Sigmoid colon (tissue), 7 donors: ENCODE measurements around the gene KRT75. TPM values are rescaled to one million over a fixed set of nuclear protein-coding genes. Genes with fewer than 3 reads are reported as not detected.
A peak's percentile ranks its signal among the peaks of the same experiment; 100 is the strongest.

ENCODE experiments used
- DNase-seq: peaks from one replicate; pipeline ENCODE4 v3.0.0-alpha.2; 2019
- H3K27ac ChIP-seq, 4 donors: fragments of 200-600 bp; sonication (generic); one replicate each; pipeline ENCODE4 v1.5.1; 2016 to 2019; ENCODE audit warnings: mild to moderate bottlenecking in 1 of 4
- H3K27me3 ChIP-seq, 3 donors: fragments of 200-600 bp; sonication (generic); one replicate each; pipeline ENCODE4 v1.5.1; 2019; ENCODE audit warnings: mild to moderate bottlenecking in 1 of 3
- H3K36me3 ChIP-seq, 4 donors: fragments of 200-600 bp; sonication (generic); one replicate each; pipeline ENCODE4 v1.5.1; 2016 to 2019
- H3K4me1 ChIP-seq, 4 donors: fragments of 200-600 bp; sonication (generic); one replicate each; pipeline ENCODE4 v1.5.1; 2017 to 2019
- H3K4me3 ChIP-seq, 4 donors: fragments of 200-600 bp; sonication (generic); one replicate each; pipeline ENCODE4 v1.5.1; 2017 to 2019; ENCODE audit warnings: mild to moderate bottlenecking in 2 of 4, moderate library complexity in 1 of 4
- H3K9me3 ChIP-seq, 4 donors: fragments of 200-600 bp in 3 of 4; sonication (generic) in 3 of 4; one replicate each; pipeline versions ENCODE4 v1.5.1 to v1.6.1; 2013 to 2019
- EP300 ChIP-seq, 4 donors: sonication (generic); formaldehyde crosslinking; IDR thresholded peaks; one replicate each; pipeline ENCODE4 v1.6.1; 2017; ENCODE audit warnings: antibody characterized with exemption in 4 of 4
- POLR2A ChIP-seq, 2 donors: fragments of 450-650 bp; IDR thresholded peaks; one replicate each; pipeline ENCODE4 v1.6.1; 2016; ENCODE audit warnings: antibody characterized with exemption in 2 of 2, mild to moderate bottlenecking in 2 of 2, moderate library complexity in 2 of 2
- POLR2AphosphoS5 ChIP-seq, 4 donors: sonication (generic); formaldehyde crosslinking; IDR thresholded peaks; one replicate each; pipeline ENCODE4 v1.6.1; 2017; ENCODE audit warnings: antibody characterized with exemption in 4 of 4
- WGBS, 2 donors: extraction: QIAGEN DNeasy Blood & Tissue Kit; methylation state at CpG; one replicate each; pipeline ENCODE4 v1.1.7; 2013; 5-methylcytosine and 5-hydroxymethylcytosine counted together
- intact Hi-C: fragments of 100-400 bp; cut with DNase I; formaldehyde crosslinking; loops from one replicate; pipeline ENCODE4 v1.15.1; 2023
- polyA plus RNA-seq, 3 donors: library from polyadenylated mRNA; stranded (reverse); fragments of 200-250 nt; gene quantifications; one replicate each; pipeline ENCODE4 v1.2.3, GENCODE V29; 2013
- total RNA-seq, 4 donors: library from RNA; depleted of rRNA; stranded (reverse); fragments of >200 nt; gene quantifications; one replicate each; pipeline ENCODE4 v1.1.0, GENCODE V29; 2016
- TF ChIP-seq, protein P1 (sequence below), 4 experiments: fragments of 450-650 bp in 3 of 4; fragments of 200-600 bp in 1 of 4; IDR thresholded peaks; one replicate each; pipeline ENCODE4 v1.5.1; 2016 to 2019; ENCODE audit warnings: antibody characterized with exemption in 4 of 4, mild to moderate bottlenecking in 3 of 4, moderate library complexity in 2 of 4
- donor health status: healthy with polysubstance abuse.
- donor health status: Bipolar disorder and iron deficiency.
- donor health status: healthy.

KRT75 gene
- total and polyA plus RNA-seq, 7 donors = 0.04 TPM; not detected in 6

GRCh38 chr12:52445876-52446275 lies 11.7 kb upstream of the KRT75 start:
- Histone ChIP-seq H3K36me3 (no peaks in the 10 kb centered on the region), H3K27me3 (no peaks in the 10 kb centered on the region), H3K9me3 (no peaks in the 10 kb centered on the region), H3K4me3 (no peak overlapping the region), H3K4me1 (peaks cover 0 to 17% (median 6%) of the 10 kb centered on the region in 4 donors), H3K27ac (no peak overlapping the region)
- intact Hi-C loops = no loop called here
- WGBS, 2 donors = 65 to 73% methylated on average over 3 of the region's 3 CpGs
- no peak for DNase-seq
- TF ChIP-seq EP300 (IDR thresholded peaks at IDR 0.05) (no peak), POLR2AphosphoS5 (IDR thresholded peaks at IDR 0.05) (no peak)

DNA sequence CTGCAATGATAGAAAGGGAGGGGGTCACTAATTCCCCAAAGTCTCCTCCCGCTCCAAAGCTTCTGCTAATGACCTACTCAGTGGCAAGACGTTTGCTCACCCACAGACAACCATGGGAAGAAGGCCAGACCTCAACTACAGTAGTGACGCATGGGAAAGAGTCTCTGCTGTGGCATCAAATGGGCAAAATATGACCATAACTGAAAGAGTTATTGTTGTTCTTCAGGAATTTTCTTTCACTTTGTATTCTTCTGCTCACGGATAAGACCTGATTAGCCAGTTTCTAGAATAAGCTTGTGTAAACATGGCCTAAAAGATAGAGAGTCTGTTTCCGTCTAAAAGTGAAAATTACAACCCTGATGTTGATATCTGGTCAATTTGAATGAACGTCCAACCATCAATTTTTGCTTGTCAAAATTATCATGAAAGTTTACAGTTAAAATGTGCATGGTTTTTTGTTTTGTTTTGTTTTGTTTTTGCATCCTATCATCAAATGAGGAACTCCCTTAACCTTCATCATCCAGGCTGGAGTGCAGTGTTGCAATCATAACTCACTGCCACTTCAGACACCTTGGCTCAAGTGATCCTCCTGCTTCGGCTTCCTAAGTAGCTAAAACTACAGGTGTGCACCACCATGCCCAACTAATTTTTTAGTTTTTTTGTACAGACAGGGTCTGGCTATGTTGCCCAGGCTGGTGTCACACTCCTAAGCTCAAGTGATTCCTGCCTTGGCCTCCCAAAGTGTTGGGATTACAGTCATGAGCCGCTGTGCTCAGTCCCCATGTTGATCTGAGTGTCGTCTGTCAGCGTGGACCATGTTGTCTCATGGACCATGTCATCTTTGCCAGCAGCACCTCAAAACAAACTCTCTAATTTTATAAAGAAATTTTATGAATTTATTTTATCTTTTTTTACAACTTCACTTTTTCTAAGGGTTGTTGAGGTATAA lies 10.8 kb upstream of the KRT75 start:
- Histone ChIP-seq H3K4me3 (no peak overlapping the region), H3K27me3 (no peaks in the 10 kb centered on the region), H3K27ac (no peak overlapping the region), H3K9me3 (no peaks in the 10 kb centered on the region), H3K36me3 (no peaks in the 10 kb centered on the region), H3K4me1 (peaks cover 0 to 24% (median 8%) of the 10 kb centered on the region in 4 donors)
- intact Hi-C loops = no loop called here
- WGBS, 2 donors = 49 to 71% methylated on average over 10 of the region's 10 CpGs
- TF ChIP-seq, protein P1, sequence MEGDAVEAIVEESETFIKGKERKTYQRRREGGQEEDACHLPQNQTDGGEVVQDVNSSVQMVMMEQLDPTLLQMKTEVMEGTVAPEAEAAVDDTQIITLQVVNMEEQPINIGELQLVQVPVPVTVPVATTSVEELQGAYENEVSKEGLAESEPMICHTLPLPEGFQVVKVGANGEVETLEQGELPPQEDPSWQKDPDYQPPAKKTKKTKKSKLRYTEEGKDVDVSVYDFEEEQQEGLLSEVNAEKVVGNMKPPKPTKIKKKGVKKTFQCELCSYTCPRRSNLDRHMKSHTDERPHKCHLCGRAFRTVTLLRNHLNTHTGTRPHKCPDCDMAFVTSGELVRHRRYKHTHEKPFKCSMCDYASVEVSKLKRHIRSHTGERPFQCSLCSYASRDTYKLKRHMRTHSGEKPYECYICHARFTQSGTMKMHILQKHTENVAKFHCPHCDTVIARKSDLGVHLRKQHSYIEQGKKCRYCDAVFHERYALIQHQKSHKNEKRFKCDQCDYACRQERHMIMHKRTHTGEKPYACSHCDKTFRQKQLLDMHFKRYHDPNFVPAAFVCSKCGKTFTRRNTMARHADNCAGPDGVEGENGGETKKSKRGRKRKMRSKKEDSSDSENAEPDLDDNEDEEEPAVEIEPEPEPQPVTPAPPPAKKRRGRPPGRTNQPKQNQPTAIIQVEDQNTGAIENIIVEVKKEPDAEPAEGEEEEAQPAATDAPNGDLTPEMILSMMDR (IDR thresholded peaks at IDR 0.05) = no peak
- TF ChIP-seq POLR2A (IDR thresholded peaks at IDR 0.05) (no peak), POLR2AphosphoS5 (IDR thresholded peaks at IDR 0.05) (no peak), EP300 (IDR thresholded peaks at IDR 0.05) (no peak)
- DNase-seq = no peak

GRCh38 chr12:52443966-52444365 lies 9.8 kb upstream of the KRT75 start:
- no peak overlapping the region for H3K4me3 ChIP-seq
- no peaks in the 10 kb centered on the region for H3K27me3 ChIP-seq
- 93 to 94% methylated on average over 3 of the region's 3 CpGs for WGBS, 2 donors
- intact Hi-C loops = no loop called here
- no peaks in the 10 kb centered on the region for H3K9me3 ChIP-seq
- no peak overlapping the region for H3K27ac ChIP-seq
- peaks cover 0 to 24% (median 8%) of the 10 kb centered on the region in 4 donors for H3K4me1 ChIP-seq
- no peaks in the 10 kb centered on the region for H3K36me3 ChIP-seq
- no peak for TF ChIP-seq EP300 (IDR thresholded peaks at IDR 0.05)
- TF ChIP-seq POLR2AphosphoS5 (IDR thresholded peaks at IDR 0.05) = no peak
- TF ChIP-seq, protein P1 (IDR thresholded peaks at IDR 0.05) = no peak
- TF ChIP-seq POLR2A (IDR thresholded peaks at IDR 0.05) = no peak
- no peak for DNase-seq

DNA sequence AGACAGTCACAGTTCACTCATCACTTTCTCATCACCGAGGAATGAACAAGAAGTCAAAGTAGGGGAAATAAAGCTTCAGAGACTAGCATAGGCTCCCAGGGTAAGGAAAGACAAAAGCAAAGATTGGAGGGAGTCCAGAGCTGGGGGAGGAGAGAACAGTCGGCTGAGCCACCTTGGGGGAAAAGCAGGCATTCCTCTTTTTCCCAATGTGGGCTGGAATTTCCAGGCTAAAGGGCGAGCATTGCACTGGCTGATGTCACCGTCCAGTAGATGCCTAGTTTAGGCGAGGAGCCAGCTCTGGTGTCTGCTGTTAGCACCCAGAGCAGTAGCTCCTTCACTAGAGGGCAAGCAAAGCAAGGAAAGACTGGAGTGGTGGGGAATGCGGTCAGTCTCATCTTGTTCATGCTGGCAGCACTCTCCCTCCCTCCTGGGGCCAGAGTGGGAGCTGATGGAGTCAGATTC lies 8.5 kb upstream of the KRT75 start:
- no peak for DNase-seq
- no peak overlapping the region for H3K4me3 ChIP-seq
- no peaks in the 10 kb centered on the region for H3K9me3 ChIP-seq
- no peaks in the 10 kb centered on the region for H3K27me3 ChIP-seq
- TF ChIP-seq EP300 (IDR thresholded peaks at IDR 0.05) (no peak), POLR2AphosphoS5 (IDR thresholded peaks at IDR 0.05) (no peak)
- peaks cover 0 to 24% (median 8%) of the 10 kb centered on the region in 4 donors for H3K4me1 ChIP-seq
- intact Hi-C loops = no loop called here
- H3K36me3 ChIP-seq = no peaks in the 10 kb centered on the region
- H3K27ac ChIP-seq = no peak overlapping the region
- 45 to 61% methylated on average over 6 of the region's 6 CpGs for WGBS, 2 donors

GRCh38 chr12:52441320-52441911 lies 7.2 kb upstream of the KRT75 start:
- intact Hi-C loops = no loop called here
- Histone ChIP-seq H3K4me1 (peaks cover 0 to 27% (median 13%) of the 10 kb centered on the region in 4 donors), H3K36me3 (no peaks in the 10 kb centered on the region), H3K4me3 (no peak overlapping the region), H3K27me3 (no peaks in the 10 kb centered on the region), H3K27ac (peak overlapping the region in 2 of 4 donors; percentile 17 to 24), H3K9me3 (no peaks in the 10 kb centered on the region)
- no peak for TF ChIP-seq POLR2AphosphoS5 (IDR thresholded peaks at IDR 0.05)
- TF ChIP-seq, protein P1 (IDR thresholded peaks at IDR 0.05) = no peak
- TF ChIP-seq EP300 (IDR thresholded peaks at IDR 0.05) = no peak
- TF ChIP-seq POLR2A (IDR thresholded peaks at IDR 0.05) = no peak
- 74 to 83% methylated on average over 9 of the region's 9 CpGs for WGBS, 2 donors
- no peak for DNase-seq
